NCI-H2029 treated with DMSO at 0.1 percent for 48 hours (cell line): ENCODE data around the gene CCDC182.

Experiments
- DNase-seq: peaks from one replicate; lab custom pipeline; 2025; lab: John Stamatoyannopoulos, UW

The CCDC182 gene

GRCh38 chr17:57697891-57698711 is 47.0 kb downstream of the CCDC182 start:
- DNase-seq = no peak

GRCh38 chr17:57697197-57697596 is 47.9 kb downstream of the CCDC182 start:
- DNase-seq = no peak

GRCh38 chr17:57696050-57696449 is 49.0 kb downstream of the CCDC182 start:
- peak; percentile 32 for DNase-seq
